Measurements from ENCODE around the gene BCL2L1. TPM values are rescaled to one million over a fixed set of nuclear protein-coding genes. Genes with fewer than 3 reads are reported as not detected.

BCL2L1 gene
- total RNA-seq, 1 experiment from 2014 or later, result 277 TPM

- Histone ChIP-seq H2AFZ (ENCODE audit: low read length) (no peak overlapping the region), H3K27me3 (ENCODE audit: low read length) (no peaks in the 10 kb centered on the region), H3K27ac (ENCODE audit: low read length) (0 out of 2 replicates have a peak overlapping the region, but pooled peaks have one; percentile 2), H3K4me3 (ENCODE audit: low read length) (no peak overlapping the region), H3K79me2 (ENCODE audit: low read length) (peaks cover 39% of the 10 kb centered on the region; the same call in 1 of the 2 replicates), H3F3A (ENCODE audit: low read length, unreplicated experiment) (no peaks in the 10 kb centered on the region), H4K20me1 (ENCODE audit: low read length) (peaks cover 5% of the 10 kb centered on the region; the same call in 1 of the 2 replicates), H3K9me3 (ENCODE audit: low read length) (no peaks in the 10 kb centered on the region), H3K9ac (ENCODE audit: low read length) (no peak overlapping the region), H3K36me3 (ENCODE audit: low read depth, low read length) (peaks cover 34% of the 10 kb centered on the region), H3K4me2 (ENCODE audit: low read length) (0 out of 2 replicates have a peak overlapping the region, but pooled peaks have one; percentile 16), H3K9me2 (replicated peaks; ENCODE audit: low read length) (no peaks in the 10 kb centered on the region), H3K4me1 (ENCODE audit: insufficient read depth, low read length) (peaks cover 38% of the 10 kb centered on the region)
- BruUV-seq (replicated peaks), result no TSS peak
- CTCF ChIA-PET, result interaction anchor here (0.6 to 1.3 kb wide), 3 partner anchors 27 to 59 kb away, joined by 3 to 5 read pairs (median 5); no protein-coding TSS in a partner anchor
- TF ChIP-seq EZH2phosphoT487 (IDR thresholded peaks at IDR 0.05; ENCODE audit: borderline replicate concordance, low read length), result no peak
- TF ChIP-seq, protein P1, sequence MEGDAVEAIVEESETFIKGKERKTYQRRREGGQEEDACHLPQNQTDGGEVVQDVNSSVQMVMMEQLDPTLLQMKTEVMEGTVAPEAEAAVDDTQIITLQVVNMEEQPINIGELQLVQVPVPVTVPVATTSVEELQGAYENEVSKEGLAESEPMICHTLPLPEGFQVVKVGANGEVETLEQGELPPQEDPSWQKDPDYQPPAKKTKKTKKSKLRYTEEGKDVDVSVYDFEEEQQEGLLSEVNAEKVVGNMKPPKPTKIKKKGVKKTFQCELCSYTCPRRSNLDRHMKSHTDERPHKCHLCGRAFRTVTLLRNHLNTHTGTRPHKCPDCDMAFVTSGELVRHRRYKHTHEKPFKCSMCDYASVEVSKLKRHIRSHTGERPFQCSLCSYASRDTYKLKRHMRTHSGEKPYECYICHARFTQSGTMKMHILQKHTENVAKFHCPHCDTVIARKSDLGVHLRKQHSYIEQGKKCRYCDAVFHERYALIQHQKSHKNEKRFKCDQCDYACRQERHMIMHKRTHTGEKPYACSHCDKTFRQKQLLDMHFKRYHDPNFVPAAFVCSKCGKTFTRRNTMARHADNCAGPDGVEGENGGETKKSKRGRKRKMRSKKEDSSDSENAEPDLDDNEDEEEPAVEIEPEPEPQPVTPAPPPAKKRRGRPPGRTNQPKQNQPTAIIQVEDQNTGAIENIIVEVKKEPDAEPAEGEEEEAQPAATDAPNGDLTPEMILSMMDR (conservative IDR thresholded peaks at IDR 0.05; ENCODE audit: low read depth, low read length), result no peak
- TF ChIP-seq EZH2 (IDR thresholded peaks at IDR 0.05; ENCODE audit: low read length, unreplicated experiment), result no peak
- POLR2A ChIA-PET (ENCODE audit: unreplicated experiment), result interaction anchor here (0.5 kb wide), 2 partner anchors 49 to 1779 kb away, joined by 3 to 4 read pairs; no protein-coding TSS in a partner anchor
- DNase-seq (peak; percentile 32), ATAC-seq (peak; percentile 24)
- intact Hi-C loops (cut with micrococcal nuclease), result loop anchor here (5.0 kb wide), 1 partner anchor 38 kb away; no protein-coding TSS in a partner anchor
Measured at GRCh38 chr20:31663838-31664695, 58.6 kb downstream of the BCL2L1 start.

GRCh38 chr20:31663524-31663837, 59.2 kb downstream of the BCL2L1 start:
- TF ChIP-seq, protein P1 (conservative IDR thresholded peaks at IDR 0.05; ENCODE audit: low read depth, low read length), result no peak
- TF ChIP-seq EZH2phosphoT487 (IDR thresholded peaks at IDR 0.05; ENCODE audit: borderline replicate concordance, low read length) (no peak), EZH2 (IDR thresholded peaks at IDR 0.05; ENCODE audit: low read length, unreplicated experiment) (no peak)
- peaks cover 5% of the 10 kb centered on the region; the same call in 1 of the 2 replicates for H4K20me1 ChIP-seq (ENCODE audit: low read length)
- H3K27ac ChIP-seq (ENCODE audit: low read length), result no peak overlapping the region
- intact Hi-C loops (cut with micrococcal nuclease), result loop anchor here (5.0 kb wide), 1 partner anchor 39 kb away; no protein-coding TSS in a partner anchor
- no peaks in the 10 kb centered on the region for H3K9me3 ChIP-seq (ENCODE audit: low read length)
- no peak overlapping the region for H3K9ac ChIP-seq (ENCODE audit: low read length)
- no peak for DNase-seq
- no peaks in the 10 kb centered on the region for H3F3A ChIP-seq (ENCODE audit: low read length, unreplicated experiment)
- H3K4me3 ChIP-seq (ENCODE audit: low read length), result no peak overlapping the region
- ChIA-PET CTCF (interaction anchor here (0.6 kb wide), 1 partner anchor 28 kb away, joined by 5 read pairs; no protein-coding TSS in a partner anchor), POLR2A (ENCODE audit: unreplicated experiment) (no interaction called here)
- no peak overlapping the region for H3K4me2 ChIP-seq (ENCODE audit: low read length)
- no peaks in the 10 kb centered on the region for H3K27me3 ChIP-seq (ENCODE audit: low read length)
- no TSS peak for BruUV-seq (replicated peaks)
- no peak for ATAC-seq
- H2AFZ ChIP-seq (ENCODE audit: low read length), result no peak overlapping the region
- peaks cover 34% of the 10 kb centered on the region for H3K36me3 ChIP-seq (ENCODE audit: low read depth, low read length)
- peaks cover 34% of the 10 kb centered on the region; the same call in 1 of the 2 replicates for H3K79me2 ChIP-seq (ENCODE audit: low read length)
- H3K4me1 ChIP-seq (ENCODE audit: insufficient read depth, low read length), result peaks cover 38% of the 10 kb centered on the region
- no peaks in the 10 kb centered on the region for H3K9me2 ChIP-seq (replicated peaks; ENCODE audit: low read length)

All from PC-3 (cell line).